ENCODE results near the gene SH3BP2.

SH3BP2 gene

GRCh38 chr4:2750719-2751605, 41.9 kb upstream of the SH3BP2 start:
- no peak for DNase-seq (ENCODE audit: insufficient read length, low spot score)
- TF ChIP-seq POU2F2 (IDR thresholded peaks at IDR 0.05; ENCODE audit: low read depth, low read length) (no peak), SPI1 (IDR thresholded peaks at IDR 0.05; ENCODE audit: low read depth, low read length) (no peak), POLR2AphosphoS5 (IDR thresholded peaks at IDR 0.05; ENCODE audit: low read depth, low read length) (no peak), TAF1 (IDR thresholded peaks at IDR 0.05; ENCODE audit: low read depth, low read length) (no peak), PAX5 (IDR thresholded peaks at IDR 0.05; ENCODE audit: insufficient read depth, low read length, severe bottlenecking) (no peak), POLR2A (IDR thresholded peaks at IDR 0.05; ENCODE audit: low read depth, low read length) (no peak)
- no peak for FAIRE-seq

- no peak for FAIRE-seq
- no peak for DNase-seq (ENCODE audit: insufficient read length, low spot score)
Measured at GRCh38 chr4:2753436-2753835, 39.4 kb upstream of the SH3BP2 start.

GRCh38 chr4:2754848-2755819, 37.8 kb upstream of the SH3BP2 start:
- TF ChIP-seq PAX5 (IDR thresholded peaks at IDR 0.05; ENCODE audit: insufficient read depth, low read length, severe bottlenecking) (no peak), POLR2A (IDR thresholded peaks at IDR 0.05; ENCODE audit: low read depth, low read length) (no peak), POLR2AphosphoS5 (IDR thresholded peaks at IDR 0.05; ENCODE audit: low read depth, low read length) (no peak), TAF1 (IDR thresholded peaks at IDR 0.05; ENCODE audit: low read depth, low read length) (no peak), SPI1 (IDR thresholded peaks at IDR 0.05; ENCODE audit: low read depth, low read length) (no peak), POU2F2 (IDR thresholded peaks at IDR 0.05; ENCODE audit: low read depth, low read length) (no peak)
- DNase-seq (ENCODE audit: insufficient read length, low spot score), result no peak
- peak; percentile 81 for FAIRE-seq

More at GRCh38 chr4:2753436-2753835, 39.4 kb upstream of the SH3BP2 start:
- TF ChIP-seq SPI1 (IDR thresholded peaks at IDR 0.05; ENCODE audit: low read depth, low read length) (no peak), POLR2AphosphoS5 (IDR thresholded peaks at IDR 0.05; ENCODE audit: low read depth, low read length) (no peak), POLR2A (IDR thresholded peaks at IDR 0.05; ENCODE audit: low read depth, low read length) (no peak), PAX5 (IDR thresholded peaks at IDR 0.05; ENCODE audit: insufficient read depth, low read length, severe bottlenecking) (no peak), TAF1 (IDR thresholded peaks at IDR 0.05; ENCODE audit: low read depth, low read length) (no peak), POU2F2 (IDR thresholded peaks at IDR 0.05; ENCODE audit: low read depth, low read length) (no peak)

GRCh38 chr4:2755821-2756690, 36.8 kb upstream of the SH3BP2 start, which contains the start of gene TNIP2:
TNIP2 (minus strand) TSS chr4:2756336; CDS start chr4:2756289, 47 bp downstream.
- TF ChIP-seq POLR2A (IDR thresholded peaks at IDR 0.05; ENCODE audit: low read depth, low read length) (no peak; the same call in 1 of the 2 replicates), POLR2AphosphoS5 (IDR thresholded peaks at IDR 0.05; ENCODE audit: low read depth, low read length) (no peak; the same call in 1 of the 2 replicates), POU2F2 (IDR thresholded peaks at IDR 0.05; ENCODE audit: low read depth, low read length) (no peak), SPI1 (IDR thresholded peaks at IDR 0.05; ENCODE audit: low read depth, low read length) (no peak), PAX5 (IDR thresholded peaks at IDR 0.05; ENCODE audit: insufficient read depth, low read length, severe bottlenecking) (no peak), TAF1 (IDR thresholded peaks at IDR 0.05; ENCODE audit: low read depth, low read length) (no peak)
- FAIRE-seq (peak; percentile 86), DNase-seq (ENCODE audit: insufficient read length, low spot score) (peak; percentile 94)

GRCh38 chr4:2756691-2757350, 36.1 kb upstream of the SH3BP2 start:
- TF ChIP-seq SPI1 (IDR thresholded peaks at IDR 0.05; ENCODE audit: low read depth, low read length), result no peak
- TF ChIP-seq TAF1 (IDR thresholded peaks at IDR 0.05; ENCODE audit: low read depth, low read length), result no peak
- TF ChIP-seq POLR2AphosphoS5 (IDR thresholded peaks at IDR 0.05; ENCODE audit: low read depth, low read length), result no peak
- TF ChIP-seq POLR2A (IDR thresholded peaks at IDR 0.05; ENCODE audit: low read depth, low read length), result no peak
- TF ChIP-seq PAX5 (IDR thresholded peaks at IDR 0.05; ENCODE audit: insufficient read depth, low read length, severe bottlenecking), result no peak
- no peak for TF ChIP-seq POU2F2 (IDR thresholded peaks at IDR 0.05; ENCODE audit: low read depth, low read length)
- FAIRE-seq (peak; percentile 56), DNase-seq (ENCODE audit: insufficient read length, low spot score) (no peak)

- DNase-seq (ENCODE audit: insufficient read length, low spot score) (no peak), FAIRE-seq (no peak)
- no peak for TF ChIP-seq POU2F2 (IDR thresholded peaks at IDR 0.05; ENCODE audit: low read depth, low read length)
- no peak for TF ChIP-seq POLR2AphosphoS5 (IDR thresholded peaks at IDR 0.05; ENCODE audit: low read depth, low read length)
- TF ChIP-seq TAF1 (IDR thresholded peaks at IDR 0.05; ENCODE audit: low read depth, low read length), result no peak
- TF ChIP-seq POLR2A (IDR thresholded peaks at IDR 0.05; ENCODE audit: low read depth, low read length), result no peak
- TF ChIP-seq SPI1 (IDR thresholded peaks at IDR 0.05; ENCODE audit: low read depth, low read length), result no peak
- no peak for TF ChIP-seq PAX5 (IDR thresholded peaks at IDR 0.05; ENCODE audit: insufficient read depth, low read length, severe bottlenecking)
Measured at GRCh38 chr4:2757426-2757825, 35.5 kb upstream of the SH3BP2 start.

GRCh38 chr4:2761035-2761923, 31.6 kb upstream of the SH3BP2 start:
- FAIRE-seq (peak; percentile 93), DNase-seq (ENCODE audit: insufficient read length, low spot score) (no peak)
- TF ChIP-seq POLR2A (IDR thresholded peaks at IDR 0.05; ENCODE audit: low read depth, low read length), result no peak
- no peak for TF ChIP-seq SPI1 (IDR thresholded peaks at IDR 0.05; ENCODE audit: low read depth, low read length)
- TF ChIP-seq POLR2AphosphoS5 (IDR thresholded peaks at IDR 0.05; ENCODE audit: low read depth, low read length), result no peak
- TF ChIP-seq TAF1 (IDR thresholded peaks at IDR 0.05; ENCODE audit: low read depth, low read length), result no peak
- TF ChIP-seq PAX5 (IDR thresholded peaks at IDR 0.05; ENCODE audit: insufficient read depth, low read length, severe bottlenecking), result no peak
- TF ChIP-seq POU2F2 (IDR thresholded peaks at IDR 0.05; ENCODE audit: low read depth, low read length), result no peak
